ENCODE measurements around the gene PHF23.

PHF23 gene

GRCh38 chr17:7219812-7220592 lies 19.3 kb downstream of the PHF23 start, which contains the start of the genes ACADVL and DLG4:
TSS of gene ACADVL (plus strand) at chr17:7219938. CDS start at chr17:7219985, 47 bp downstream.
TSS of gene DLG4 (minus strand) at chr17:7219836.
- peak; percentile 83 for DNase-seq (ENCODE audit: low spot score)

GRCh38 chr17:7219229-7219811 lies 19.9 kb downstream of the PHF23 start:
- DNase-seq (ENCODE audit: low spot score): no peak

GRCh38 chr17:7218758-7219157 lies 20.5 kb downstream of the PHF23 start:
- DNase-seq (ENCODE audit: low spot score): no peak

- no peak for DNase-seq (ENCODE audit: low spot score)
Observed at GRCh38 chr17:7218166-7218565, 21.1 kb downstream of the PHF23 start.

GRCh38 chr17:7217113-7217987 lies 21.9 kb downstream of the PHF23 start:
- no peak for DNase-seq (ENCODE audit: low spot score)

- DNase-seq (ENCODE audit: low spot score): no peak
Observed at GRCh38 chr17:7216242-7217112, 22.8 kb downstream of the PHF23 start.

- DNase-seq (ENCODE audit: low spot score): no peak
Observed at GRCh38 chr17:7215652-7216180, 23.5 kb downstream of the PHF23 start.

- no peak for DNase-seq (ENCODE audit: low spot score)
Observed at GRCh38 chr17:7215136-7215638, 24.1 kb downstream of the PHF23 start.

- peak; percentile 95 for DNase-seq (ENCODE audit: low spot score)
Observed at GRCh38 chr17:7214300-7215135, 24.7 kb downstream of the PHF23 start.

- no peak for DNase-seq (ENCODE audit: low spot score)
Observed at GRCh38 chr17:7213895-7214299, 25.4 kb downstream of the PHF23 start.

GRCh38 chr17:7211491-7212273 lies 27.6 kb downstream of the PHF23 start:
- no peak for DNase-seq (ENCODE audit: low spot score)

GRCh38 chr17:7208754-7209460 lies 30.4 kb downstream of the PHF23 start:
- DNase-seq (ENCODE audit: low spot score): no peak

- no peak for DNase-seq (ENCODE audit: low spot score)
Observed at GRCh38 chr17:7208027-7208571, 31.2 kb downstream of the PHF23 start.

GRCh38 chr17:7207120-7208001 lies 31.9 kb downstream of the PHF23 start:
- no peak for DNase-seq (ENCODE audit: low spot score)

GRCh38 chr17:7205561-7205960 lies 33.7 kb downstream of the PHF23 start:
- DNase-seq (ENCODE audit: low spot score): no peak

GRCh38 chr17:7204828-7205461 lies 34.3 kb downstream of the PHF23 start:
- peak; percentile 78 for DNase-seq (ENCODE audit: low spot score)

GRCh38 chr17:7204336-7204735 lies 34.9 kb downstream of the PHF23 start:
- no peak for DNase-seq (ENCODE audit: low spot score)

Measured in globus pallidus (tissue), 1 donor.